AG10803 (cell line): ENCODE data around the gene TNFSF15.

Experiments used
- DNase-seq: peaks from one replicate; pipeline ENCODE4 v3.0.0; 2010; ENCODE audit warnings: low read depth
- H3K4me3 ChIP-seq: 2 replicates; pipeline ENCODE4 v1.5.1; 2011; ENCODE audit warnings: mild to moderate bottlenecking, low read length, control low read depth
- TF ChIP-seq, protein P1 (sequence below): conservative IDR thresholded peaks from 2 replicates; pipeline ENCODE4 v1.5.1; 2011; ENCODE audit warnings: mild to moderate bottlenecking, low read length, control low read depth, inconsistent platforms

Gene TNFSF15

DNA sequence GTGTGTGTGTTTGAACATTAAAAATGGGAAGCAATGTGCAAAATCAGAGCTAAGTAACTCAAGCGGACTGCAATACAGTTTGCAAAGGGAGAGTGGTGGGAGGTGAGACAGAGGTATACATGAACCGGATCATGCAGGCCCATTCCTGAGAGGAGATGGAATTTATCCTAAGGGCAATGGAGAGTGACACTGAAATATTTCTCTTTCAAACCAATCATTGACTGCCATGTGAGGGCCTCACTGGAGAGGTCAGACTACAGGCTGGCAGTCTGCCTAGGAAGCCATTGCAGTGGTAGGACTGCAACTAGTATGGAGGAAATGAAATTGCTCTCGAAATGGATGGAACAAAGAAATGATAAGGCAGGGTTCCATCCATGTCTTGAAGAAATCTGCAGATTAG is 34.8 kb downstream of the TNFSF15 start:
- TF ChIP-seq, protein P1, sequence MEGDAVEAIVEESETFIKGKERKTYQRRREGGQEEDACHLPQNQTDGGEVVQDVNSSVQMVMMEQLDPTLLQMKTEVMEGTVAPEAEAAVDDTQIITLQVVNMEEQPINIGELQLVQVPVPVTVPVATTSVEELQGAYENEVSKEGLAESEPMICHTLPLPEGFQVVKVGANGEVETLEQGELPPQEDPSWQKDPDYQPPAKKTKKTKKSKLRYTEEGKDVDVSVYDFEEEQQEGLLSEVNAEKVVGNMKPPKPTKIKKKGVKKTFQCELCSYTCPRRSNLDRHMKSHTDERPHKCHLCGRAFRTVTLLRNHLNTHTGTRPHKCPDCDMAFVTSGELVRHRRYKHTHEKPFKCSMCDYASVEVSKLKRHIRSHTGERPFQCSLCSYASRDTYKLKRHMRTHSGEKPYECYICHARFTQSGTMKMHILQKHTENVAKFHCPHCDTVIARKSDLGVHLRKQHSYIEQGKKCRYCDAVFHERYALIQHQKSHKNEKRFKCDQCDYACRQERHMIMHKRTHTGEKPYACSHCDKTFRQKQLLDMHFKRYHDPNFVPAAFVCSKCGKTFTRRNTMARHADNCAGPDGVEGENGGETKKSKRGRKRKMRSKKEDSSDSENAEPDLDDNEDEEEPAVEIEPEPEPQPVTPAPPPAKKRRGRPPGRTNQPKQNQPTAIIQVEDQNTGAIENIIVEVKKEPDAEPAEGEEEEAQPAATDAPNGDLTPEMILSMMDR, result no peak
- H3K4me3 ChIP-seq, result no peak overlapping the region
- no peak for DNase-seq

DNA sequence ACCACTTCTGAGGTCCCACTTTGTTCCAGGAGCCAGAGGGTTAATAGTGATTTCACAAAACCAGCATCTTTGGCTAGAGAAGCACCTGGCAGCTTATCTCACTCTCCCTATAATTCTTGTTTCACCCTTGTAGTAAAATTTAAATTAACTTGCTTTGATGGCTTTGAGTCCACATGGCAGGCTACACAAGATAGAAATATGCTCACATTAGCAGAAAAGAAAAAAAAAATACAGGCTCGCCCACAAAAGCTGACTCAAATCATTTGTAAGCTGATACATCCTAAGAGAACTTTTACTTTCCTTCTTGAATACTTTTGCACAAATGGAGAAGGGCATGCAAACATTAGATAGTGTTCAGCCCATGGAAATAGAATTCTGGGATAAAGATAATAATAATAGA is 36.2 kb downstream of the TNFSF15 start:
- DNase-seq, result peak; percentile 29
- TF ChIP-seq, protein P1, result no peak
- H3K4me3 ChIP-seq, result no peak overlapping the region

DNA sequence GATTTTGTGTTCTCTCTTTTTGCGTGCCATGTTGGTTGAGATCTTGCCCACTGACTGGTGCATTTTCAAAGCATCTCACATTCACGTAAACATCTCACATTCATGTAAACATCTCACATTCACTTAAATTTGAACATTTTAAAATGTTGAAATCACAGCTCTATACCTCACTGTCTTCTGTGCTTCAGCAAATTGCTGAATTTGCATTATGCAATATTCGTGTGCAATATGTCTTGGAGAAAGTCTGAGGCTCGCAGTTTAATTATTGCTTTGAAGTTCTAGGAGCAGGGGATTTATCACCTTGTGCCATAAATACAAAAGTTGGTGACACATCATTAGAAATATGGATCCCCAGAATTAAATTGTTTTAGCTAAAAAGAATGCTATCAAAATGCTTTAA is 42.6 kb downstream of the TNFSF15 start:
- DNase-seq, result no peak
- TF ChIP-seq, protein P1, result no peak

DNA sequence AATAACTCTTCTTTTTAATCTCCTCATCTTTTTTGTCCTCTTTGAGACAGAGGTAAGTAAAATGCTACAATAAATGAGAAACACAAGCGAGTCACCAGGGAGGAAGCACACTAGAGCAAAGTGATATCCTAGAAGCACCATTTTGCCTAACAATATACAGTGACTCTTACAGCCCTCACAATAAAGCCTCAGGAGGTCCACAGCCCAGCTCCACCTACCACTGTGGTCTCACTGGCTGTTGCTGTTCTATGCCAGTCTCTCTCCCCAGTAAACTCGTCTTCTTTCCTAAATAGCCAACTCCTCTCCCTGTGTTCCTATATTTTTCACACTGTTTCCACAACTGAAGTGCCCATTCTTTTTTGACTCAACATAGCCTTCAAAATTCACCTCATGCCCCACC is 44.3 kb downstream of the TNFSF15 start:
- TF ChIP-seq, protein P1, result no peak
- no peak overlapping the region for H3K4me3 ChIP-seq
- no peak for DNase-seq

More for the DNA sequence above, 42.6 kb downstream of the TNFSF15 start:
- H3K4me3 ChIP-seq, result no peak overlapping the region

DNA sequence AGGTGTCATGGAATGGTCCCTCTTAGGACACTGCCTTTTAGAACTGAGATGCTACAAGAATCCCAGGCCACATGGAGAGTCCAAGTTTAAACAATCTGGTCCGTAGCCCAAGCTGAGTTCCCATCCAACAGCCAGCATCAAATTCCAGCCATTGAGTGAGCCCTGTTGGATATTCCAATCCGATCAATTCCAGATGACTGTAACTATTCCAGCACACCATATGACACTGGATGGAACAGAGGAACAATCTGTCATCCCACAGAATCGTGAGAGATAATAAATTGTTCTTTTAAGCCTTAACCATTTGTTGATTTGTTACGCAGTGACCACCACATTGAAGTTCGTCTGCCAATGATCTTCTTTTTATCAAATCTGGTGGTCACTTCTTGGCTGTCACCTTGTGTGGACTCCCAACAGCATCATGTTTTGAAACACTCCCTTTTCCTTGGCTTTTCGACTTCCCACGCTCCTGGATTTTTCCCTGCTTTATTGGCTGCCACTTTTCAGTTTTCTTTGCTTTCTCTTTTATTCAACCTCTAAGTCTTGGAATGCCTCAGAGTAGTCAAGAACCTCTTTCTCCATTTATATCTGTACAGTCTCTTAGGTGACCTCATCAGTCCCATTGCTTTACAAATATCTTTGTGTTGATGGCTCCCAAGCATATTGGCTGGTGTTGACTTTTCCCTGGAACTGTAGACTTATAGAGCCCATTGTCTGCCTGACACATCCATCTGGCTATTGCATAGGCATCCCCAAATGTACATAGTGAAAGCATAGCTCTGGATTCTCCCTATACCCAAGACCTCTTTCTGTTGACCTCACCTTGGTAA is 46.1 kb downstream of the TNFSF15 start:
- TF ChIP-seq, protein P1, result no peak
- DNase-seq, result peak; percentile 46
- H3K4me3 ChIP-seq, result no peak overlapping the region

DNA sequence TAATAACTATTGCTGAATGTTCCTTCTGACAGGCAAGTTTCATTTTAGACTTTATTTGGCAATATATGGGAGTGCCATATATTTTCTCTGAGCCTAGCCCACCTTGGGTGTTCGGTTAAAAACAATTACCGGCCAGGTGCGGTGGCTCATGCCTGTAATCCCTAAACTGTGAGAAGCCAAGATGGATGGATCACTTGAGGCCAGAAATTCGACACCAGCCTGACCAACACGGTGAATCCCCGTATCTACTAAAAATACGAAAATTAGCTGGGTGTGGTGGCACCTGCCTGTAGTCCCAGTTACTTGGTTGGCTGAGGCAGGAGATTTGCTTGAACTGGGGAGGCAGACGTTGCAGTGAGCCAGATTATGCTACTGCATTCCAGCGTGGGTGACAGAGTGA is 47.9 kb downstream of the TNFSF15 start:
- TF ChIP-seq, protein P1, result no peak
- H3K4me3 ChIP-seq, result no peak overlapping the region
- no peak for DNase-seq

DNA sequence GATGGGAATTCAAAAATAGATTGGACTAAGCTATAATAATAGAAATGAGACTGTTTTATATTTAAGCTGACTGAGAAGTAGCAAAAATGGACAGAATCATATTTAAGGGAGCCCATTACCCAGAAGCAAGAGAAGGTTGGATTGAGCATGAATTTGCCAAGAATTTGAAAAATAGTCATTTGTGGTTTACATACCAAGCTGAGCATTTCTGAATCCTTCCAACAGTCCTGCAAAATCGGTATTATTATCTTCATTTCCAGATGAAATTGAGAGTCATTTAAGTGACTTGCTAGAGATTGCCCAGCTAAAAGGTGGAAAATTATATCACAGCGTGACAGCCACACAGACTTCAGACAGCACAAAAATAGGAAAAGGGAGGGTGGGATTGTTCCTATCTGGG is 48.4 kb downstream of the TNFSF15 start:
- TF ChIP-seq, protein P1, result no peak
- peak; percentile 46 for DNase-seq
- H3K4me3 ChIP-seq, result no peak overlapping the region
